ENCODE data around the gene NFIX. TPM values are rescaled to one million over a fixed set of nuclear protein-coding genes. Genes with fewer than 3 reads are reported as not detected.

Gene NFIX
- total RNA-seq, 1 donor from 2014 or later = 10.5 TPM

DNA sequence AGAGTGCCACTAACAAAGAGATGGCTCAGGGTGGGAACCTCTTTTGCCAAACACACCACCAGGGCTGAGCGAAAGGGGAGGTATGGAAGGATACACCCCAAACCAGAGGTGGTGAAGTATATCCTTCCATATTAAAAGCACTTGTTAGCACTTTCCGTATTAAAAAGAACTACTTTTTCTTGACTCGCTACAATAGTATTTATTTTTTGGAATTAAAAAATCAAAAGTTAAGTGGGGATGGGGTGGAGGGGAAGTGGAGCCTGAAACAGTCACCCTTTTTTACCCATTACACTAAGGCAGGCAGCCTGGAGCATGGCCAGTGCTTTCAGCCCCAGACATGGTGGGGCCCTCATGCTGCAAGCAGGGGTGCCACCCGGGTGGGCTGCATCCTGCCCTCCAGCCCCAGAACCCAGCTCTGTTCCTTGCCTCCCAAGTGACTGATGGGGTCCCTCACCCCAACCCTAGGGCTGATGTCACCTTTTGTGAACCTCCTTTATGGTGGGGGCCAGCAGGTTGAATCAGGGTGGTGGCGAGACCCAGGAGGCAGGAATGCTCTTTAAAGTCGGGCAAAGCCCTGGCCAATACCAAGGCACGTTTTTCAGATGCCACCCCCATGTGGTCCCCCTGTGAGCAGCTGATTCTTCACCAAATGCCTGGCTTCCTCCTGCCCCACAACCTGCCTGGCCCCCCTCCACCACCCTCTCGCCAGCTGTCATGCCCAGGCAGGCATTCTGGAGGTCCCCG lies 76.3 kb downstream of the NFIX start:
- DNase-seq (ENCODE audit: low read depth in 2 of 2) = no peak

DNA sequence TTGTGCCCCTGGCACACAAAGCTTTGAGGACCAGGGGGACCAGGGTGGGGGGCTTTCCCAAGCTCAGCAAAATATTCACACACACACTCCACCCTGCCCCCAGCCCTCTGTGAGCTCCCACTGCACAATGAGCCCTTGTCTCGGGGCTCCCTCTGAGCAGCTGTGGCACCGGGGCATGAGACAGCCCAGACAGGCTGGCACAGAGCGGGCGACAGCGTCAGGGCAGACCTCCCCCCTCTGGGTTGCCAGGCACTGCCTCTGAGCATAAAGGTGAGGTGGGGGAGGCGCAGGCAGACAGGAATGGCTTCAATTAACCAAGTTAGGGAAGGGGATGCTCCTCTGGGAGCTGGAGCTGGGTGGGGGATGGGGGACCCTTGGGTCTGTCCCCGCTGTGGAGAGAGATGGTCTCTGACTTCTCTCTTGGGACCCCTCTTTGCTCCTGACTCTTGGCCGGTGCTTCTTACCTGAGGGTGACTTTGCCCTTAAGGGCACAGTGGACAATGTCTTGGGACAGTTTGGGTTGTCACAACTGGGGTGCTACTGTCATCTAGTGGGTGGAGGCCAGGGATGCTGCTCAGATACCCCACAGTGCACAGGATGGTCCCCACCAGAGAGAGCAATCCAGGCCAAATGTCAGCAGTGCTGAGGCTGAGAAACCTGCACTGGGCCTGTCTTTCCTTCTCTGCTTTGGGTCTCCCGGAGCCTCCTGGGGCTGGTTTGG lies 77.1 kb downstream of the NFIX start:
- no peak for DNase-seq (ENCODE audit: low read depth in 2 of 2)

DNA sequence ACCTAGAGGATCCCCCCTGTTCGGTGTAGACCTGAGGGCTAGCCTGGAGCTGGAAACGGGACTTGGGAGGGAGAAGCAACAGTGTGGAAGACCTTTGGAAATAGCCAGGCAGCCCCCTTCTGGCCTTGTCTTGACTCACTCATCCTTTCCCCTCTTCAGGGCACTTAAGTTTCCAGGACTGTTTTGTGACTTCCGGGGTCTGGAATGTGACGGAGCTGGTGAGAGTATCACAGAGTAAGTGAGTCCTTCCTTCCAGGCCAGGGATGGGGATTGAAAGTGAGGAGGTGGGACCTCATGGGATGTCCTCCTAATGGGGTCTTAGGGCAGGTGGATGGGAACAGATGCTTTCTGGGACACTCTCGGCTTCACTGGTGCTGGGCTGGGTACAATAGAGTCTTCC lies 78.0 kb downstream of the NFIX start:
- DNase-seq (ENCODE audit: low read depth in 2 of 2) = no peak

DNA sequence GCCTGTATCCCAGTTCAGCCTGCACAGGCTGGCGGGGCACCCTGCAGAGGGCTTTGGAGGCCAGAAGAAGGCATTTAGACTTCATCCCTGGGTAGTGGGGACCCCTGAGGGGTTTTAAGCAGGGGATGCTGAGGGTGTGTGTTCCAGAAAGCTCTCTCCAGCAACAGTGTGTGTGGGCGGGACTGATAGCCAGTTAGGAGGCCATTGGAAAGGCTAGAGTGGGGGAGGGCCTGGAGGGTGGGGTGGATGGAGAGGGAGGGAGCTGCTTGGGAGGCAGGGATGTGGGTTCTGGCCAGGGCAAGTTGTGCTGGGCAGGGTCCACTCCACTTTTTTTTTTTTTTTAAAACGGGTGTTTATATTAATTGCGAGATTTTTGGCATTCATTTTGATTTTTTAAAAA lies 79.1 kb downstream of the NFIX start:
- no peak for DNase-seq (ENCODE audit: low read depth in 2 of 2)

DNA sequence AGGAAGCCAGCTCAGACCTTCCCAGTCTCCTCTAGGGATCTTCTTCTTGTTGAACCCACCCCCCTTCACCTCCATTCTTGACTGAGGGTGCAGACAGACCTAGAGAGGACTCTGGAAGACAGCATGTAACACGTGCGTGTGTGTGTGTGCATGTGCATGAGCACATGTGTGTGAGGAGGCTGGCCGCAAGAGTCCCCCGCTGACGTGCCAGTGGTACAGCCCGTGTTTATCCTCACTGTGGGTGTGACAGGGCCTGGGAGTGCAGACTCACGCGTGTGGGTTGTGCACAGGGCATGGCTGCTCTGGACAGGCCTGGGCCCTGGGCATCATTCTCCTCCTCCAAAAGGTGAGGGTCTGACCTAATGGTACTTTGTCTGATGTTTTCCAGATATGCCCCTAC lies 81.0 kb downstream of the NFIX start:
- DNase-seq (ENCODE audit: low read depth in 2 of 2) = no peak

DNA sequence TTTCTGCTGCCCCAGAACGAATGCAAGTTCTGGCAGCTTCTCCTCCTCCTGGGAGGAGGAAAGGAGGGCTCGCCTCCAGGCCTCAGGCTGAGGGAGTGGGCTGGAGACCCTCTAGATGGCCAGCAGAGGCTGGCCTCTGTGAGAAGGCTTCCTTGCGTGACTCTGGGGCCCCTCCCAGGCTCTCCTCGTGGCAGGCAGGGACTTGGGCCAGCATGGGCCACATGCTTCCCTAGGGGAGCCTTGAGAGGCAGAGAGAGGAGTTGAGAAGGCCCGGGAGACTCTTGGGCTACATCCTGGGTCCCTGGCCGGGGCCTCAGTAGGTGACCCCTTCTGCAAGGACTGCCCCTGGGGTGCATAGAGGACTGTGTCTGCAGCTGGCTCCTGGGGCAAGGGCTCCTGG lies 81.5 kb downstream of the NFIX start:
- no peak for DNase-seq (ENCODE audit: low read depth in 2 of 2)

DNA sequence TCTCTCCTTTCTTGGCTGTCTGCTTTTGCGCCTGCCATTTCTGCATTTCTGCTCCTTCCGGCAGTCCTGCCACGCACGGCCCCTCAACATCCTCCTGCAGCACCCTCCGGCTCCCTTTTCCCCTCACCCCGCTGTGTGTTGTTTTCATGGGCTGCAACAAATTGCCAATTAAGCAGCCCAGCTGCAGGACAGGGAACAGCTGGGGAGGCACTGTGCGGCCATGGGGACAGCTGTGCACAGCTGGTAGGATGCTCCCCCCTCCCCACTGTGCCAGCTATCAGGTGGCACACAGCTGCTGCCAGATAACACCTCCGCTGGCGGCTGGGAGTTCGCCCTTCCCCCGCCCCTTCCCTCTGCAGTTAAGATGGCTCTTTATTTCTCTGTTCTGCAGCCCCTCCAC lies 82.0 kb downstream of the NFIX start:
- no peak for DNase-seq (ENCODE audit: low read depth in 2 of 2)

DNA sequence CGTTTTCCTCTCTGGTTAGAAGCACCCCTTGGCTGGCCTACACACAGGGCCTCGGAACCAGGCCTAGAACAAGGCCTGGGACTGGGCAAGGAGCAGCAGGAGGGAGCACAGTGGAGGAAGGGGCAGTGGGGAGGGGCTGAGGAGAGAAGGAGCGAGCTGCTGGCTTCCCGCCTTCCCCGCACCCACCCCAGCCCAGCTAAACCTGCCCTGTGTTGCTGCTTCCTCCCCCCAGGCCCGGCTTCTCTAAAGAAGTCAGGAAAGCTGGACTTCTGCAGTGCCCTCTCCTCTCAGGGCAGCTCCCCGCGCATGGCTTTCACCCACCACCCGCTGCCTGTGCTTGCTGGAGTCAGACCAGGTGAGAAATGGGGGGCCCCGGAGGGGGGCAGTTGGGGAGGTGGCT lies 83.1 kb downstream of the NFIX start:
- DNase-seq (ENCODE audit: low read depth in 2 of 2) = no peak

DNA sequence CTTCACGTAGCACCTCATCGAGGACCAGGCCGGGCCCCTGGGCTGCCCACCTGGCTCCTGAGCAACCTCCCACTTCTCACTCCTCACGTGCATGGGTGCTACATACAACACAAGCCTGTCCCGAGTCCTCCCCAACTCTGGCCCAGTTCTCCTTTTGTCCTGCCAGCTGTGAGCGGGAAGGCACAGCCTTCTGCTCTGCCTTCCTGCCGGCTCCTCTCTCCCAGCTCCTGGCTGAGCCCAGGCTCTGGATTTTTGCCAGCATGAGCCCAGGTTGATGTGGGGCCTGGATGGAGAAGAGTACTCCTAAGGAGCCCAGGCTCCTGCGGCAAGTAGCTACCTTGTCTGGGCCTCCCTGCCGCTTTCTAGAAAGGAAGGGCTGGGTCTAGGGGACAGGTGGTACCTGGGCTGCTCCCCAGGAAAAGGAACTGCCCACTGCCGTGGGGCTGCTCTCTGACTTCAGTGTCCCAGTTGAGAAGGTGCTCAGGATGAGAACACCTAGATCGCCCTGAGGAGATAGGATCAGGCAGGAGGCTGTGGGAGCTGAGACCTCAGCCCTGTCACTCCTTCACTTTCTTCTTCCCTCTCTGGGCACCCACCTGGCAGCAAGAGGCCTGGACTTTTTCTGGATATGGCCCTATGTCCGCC lies 83.7 kb downstream of the NFIX start:
- no peak for DNase-seq (ENCODE audit: low read depth in 2 of 2)

DNA sequence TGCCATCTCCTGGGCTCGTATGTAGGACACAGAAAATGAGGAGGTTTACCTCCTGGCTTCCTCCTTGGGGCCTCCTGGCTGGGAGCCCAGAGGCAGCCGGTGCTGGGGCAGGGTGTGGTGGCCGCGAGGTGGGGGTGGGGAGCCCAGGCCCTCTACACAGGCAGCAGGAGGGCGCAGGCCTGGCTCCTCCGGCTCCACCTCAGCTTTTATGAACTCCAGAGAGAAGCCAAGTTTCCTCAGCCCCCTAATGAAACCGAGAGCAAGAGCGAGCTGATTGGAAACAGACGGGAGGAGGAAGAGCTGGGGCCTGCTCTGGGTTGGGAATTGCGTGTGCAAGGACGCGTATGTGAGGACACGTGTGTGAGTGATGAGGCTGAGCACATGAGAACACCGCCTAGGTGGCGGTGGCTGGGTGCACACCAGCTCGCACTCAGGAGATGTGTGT lies 84.3 kb downstream of the NFIX start:
- peak in 1 of 2 donors; percentile 48 for DNase-seq (ENCODE audit: low read depth in 2 of 2)

DNA sequence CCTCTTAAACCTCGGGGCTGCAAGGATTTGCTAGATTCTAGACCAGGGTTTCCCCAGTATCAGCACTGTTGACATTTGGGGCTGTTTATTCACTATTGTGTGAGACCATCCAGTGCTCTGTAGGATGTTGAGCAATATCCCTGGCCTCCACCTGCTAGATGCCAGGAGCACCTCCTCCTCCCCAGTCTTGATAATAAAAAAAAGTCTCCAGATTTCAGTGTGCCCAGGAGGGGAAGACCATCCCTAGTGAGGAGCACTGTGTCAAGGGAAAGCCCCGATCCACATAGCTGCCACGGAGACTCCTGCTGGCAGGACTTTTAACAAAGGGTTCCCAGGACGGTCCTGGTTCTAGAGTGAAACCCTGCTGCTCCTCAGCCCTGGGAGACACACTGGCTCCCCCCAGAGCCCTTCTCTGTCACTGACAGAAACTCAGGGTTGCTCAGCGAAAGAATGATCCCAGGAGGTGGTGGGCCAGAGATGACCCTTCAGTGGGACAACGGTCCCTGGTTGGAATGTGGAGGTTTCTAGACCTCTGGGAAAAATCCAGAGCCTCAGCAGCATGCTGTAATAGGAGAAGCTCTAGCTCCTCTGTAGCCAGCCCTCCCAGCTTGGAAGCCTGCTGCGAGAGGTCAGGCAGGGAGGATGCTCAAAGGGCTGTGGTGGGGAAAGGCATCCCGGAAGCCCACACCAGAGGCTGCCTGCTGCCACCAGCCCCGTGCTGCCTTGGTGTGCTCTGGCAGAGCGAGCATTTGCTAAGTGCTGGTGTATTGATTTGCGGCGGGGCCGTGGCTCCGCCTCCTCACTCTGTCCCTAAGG lies 87.1 kb downstream of the NFIX start:
- DNase-seq (ENCODE audit: low read depth in 2 of 2) = peak in 1 of 2 donors; percentile 66

DNA sequence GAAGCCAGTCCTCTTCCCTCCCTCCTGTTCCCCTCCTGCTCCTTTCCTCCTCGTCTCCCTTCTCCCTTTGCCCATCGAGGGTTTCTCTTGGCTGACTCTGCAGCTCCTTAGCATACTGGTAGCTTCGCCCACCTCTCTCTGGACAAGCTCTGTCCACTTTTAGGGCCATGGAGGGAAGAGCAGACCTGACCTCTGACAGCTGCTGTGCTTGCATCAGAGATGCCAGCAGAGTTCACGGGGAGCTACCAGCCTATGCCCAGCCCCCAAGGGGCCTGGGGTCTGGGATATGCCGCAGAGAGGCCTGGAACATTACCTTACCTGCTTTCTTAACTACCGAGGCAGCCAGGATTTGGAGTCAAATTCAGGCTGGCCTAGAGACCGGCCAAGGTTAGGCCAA lies 87.7 kb downstream of the NFIX start:
- DNase-seq (ENCODE audit: low read depth in 2 of 2) = no peak

DNA sequence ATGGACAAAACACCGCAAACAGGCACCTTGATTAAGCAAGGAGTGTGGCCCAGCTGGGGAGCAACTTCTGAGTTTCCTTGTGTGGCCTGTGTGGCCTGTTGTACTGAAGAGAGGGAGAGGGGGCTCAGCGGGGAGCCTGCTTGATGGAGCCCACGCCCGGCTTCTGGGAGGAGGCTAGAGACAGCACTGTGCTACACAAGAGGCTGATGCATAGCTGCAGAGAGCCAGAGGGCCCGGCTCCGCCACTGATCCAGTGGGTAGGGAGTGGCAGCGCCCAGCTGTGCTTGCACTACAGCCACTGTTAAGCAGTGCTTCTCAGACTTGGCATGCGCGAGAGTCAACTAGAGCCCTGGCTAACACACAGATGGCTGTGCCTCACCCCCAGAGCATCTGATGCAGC lies 88.4 kb downstream of the NFIX start:
- DNase-seq (ENCODE audit: low read depth in 2 of 2) = no peak

DNA sequence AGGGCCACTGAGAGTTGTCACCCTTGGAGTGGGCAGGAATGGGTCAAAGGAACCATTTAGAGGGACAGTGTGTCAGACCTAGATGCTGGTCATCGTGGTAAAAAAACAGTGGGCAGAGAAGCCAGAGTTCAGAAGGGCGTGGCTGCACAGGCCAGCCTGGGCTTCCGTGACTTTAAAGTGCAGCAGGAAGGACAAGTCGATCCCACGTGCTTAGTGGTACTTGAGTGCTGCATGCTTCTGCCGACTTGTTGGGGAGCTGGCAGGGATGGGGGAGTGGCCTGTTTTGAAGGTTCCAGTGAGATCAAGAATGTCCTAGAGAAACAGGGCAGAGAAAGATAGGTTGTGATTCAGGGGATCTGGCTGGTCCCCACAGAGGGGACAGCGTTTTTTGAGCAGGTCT lies 90.4 kb downstream of the NFIX start:
- no peak for DNase-seq (ENCODE audit: low read depth in 2 of 2)

DNA sequence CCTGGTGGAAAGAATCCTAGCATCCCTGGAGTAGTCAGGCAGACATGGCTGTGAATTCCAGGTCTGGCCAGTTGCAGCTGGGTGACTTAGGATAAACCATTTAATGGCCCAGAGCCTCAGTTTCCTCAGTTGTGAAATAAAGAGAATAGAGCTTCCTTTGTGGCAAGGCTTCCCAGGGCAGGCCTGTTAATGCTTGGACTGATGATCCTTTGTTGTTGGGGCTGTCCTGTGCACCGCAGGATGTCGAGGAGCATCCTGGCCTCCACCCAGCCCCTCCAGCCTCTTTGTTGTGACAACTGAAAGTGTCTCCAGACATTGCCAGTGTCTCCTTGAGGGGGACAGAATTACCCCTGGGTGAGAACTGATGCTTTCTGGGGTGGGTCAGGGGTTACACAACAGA lies 91.1 kb downstream of the NFIX start:
- DNase-seq (ENCODE audit: low read depth in 2 of 2) = no peak

DNA sequence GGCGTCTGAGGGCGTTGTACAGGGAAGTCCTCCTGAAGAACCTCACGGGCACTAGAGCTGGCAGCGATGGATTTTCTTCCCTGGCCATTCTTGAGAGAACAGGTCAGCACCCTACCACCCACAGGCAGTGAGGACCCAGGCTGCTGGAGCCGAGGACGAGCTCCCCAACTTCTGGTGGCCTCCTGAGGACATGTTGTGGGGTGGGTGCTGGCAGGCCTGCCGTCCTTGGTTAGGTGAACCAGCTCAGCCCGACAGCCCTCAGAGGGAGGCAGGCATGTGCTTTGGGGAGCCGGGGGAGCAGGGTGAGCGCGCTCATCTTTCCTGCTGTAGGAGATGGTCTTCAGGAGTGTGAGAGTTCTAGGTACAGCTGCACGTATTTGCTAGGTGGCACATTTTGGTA lies 92.0 kb downstream of the NFIX start:
- DNase-seq (ENCODE audit: low read depth in 2 of 2) = no peak

DNA sequence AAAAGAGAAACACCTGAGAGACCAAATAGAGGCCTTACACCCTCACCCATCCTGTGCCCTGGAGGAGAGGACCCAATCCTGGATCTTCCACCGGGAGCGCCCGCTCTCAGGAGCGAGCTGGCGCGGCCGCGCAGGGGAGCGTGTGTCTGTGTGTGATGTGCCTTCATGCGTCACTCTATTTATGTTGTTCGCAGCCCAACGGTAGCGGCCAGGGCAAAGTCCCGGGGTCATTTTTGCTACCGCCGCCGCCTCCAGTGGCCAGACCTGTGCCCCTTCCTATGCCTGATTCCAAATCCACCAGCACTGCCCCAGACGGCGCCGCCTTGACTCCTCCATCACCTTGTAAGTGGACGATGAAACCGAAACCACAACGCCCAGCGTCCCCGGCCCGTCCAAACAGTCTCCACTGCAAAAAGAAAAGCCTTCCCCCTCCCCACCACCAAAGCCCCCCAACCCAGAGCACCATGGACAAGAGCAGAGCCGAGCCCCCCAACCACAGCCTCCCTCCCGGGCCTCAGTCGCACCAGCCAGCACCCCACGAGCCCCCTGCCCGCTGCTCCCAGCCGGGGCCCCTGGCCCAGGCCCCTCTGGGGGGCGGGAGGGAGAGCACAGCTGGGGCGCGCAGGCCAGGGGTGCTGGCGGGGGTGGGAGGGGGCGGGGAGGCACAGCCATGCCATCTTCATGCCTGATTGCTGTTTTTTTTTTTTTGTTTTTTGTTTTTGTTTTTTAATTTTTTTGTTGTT lies 92.7 kb downstream of the NFIX start:
- DNase-seq (ENCODE audit: low read depth in 2 of 2) = no peak

DNA sequence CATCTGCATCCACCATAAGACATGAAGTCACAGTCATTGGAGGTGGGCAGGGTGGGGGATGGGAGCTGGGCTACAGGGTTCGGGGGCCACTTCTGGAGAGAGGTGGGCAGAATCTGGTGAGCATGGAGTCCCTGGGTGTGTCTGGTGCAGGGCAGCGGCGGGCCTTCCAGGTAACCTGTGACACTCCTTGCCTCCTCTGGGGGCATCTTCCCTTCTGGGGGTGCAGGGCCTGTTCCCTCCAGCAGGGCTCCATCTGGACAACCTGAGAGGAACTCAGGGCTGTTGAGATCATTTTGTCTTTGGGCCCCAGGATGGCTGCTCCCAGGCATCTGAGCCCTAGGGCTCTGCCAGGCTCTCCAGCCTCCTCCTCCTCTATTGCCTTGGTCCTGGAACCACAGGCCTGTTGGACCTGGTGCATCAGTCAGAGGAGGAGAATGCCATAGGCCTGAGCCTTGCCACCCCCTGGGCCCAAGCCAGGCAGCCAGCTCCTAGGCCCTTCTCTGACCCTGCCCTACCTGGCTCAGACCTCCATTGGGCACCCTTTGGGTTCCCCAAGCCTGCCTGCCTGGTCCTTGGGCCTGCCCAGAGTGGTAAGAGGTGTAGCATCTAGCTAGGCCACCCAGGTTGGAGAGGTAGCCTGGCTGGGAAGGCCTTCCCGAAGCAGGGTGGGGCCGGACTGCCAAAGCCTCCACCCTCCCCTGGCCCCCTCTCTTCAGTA lies 94.0 kb downstream of the NFIX start:
- no peak for DNase-seq (ENCODE audit: low read depth in 2 of 2)

DNA sequence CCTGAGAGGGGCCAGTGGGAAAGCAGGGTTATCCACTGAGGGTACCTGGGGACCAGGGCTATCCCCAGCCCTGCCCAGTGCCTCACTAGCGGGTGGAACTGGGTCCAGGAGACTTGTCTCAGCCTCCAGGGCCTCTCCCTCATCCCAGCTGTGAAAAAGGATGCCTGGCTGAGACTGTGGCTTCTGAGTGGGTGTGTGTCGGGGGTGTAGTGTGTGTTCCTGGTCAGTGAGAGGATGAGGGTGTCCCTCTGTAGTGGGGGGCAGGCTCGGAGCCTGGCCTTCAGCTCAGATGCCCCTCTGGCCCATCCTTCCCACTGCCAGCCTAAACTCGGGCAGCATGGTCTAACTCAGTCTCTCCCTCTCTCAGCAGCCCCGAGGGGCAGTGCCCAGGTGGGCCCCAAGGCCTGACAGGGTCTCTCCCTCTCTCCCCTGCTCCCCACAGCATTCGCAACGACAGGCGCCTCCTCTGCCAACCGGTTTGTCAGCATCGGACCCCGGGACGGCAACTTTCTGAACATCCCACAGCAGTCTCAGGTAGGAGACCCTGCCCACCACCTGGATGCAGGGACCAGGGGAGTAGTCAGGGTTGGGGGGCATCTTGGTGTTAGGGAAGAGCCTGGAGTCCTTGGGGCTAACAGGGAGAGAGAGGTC lies 94.7 kb downstream of the NFIX start:
- DNase-seq (ENCODE audit: low read depth in 2 of 2) = no peak
